Activated CD4-positive, alpha-beta memory T cell treated with anti-CD3 and anti-CD28 coated beads for 36 hours (primary cell): ENCODE measurements around the gene BMP5. TPM values are rescaled to one million over a fixed set of nuclear protein-coding genes. Genes with fewer than 3 reads are reported as not detected.

Source experiments
- CTCF ChIA-PET: fragments of 350-600 bp; sonication (Branson Sonifier 250); formaldehyde crosslinking; loops from one replicate; lab custom pipeline; 2021; ENCODE audit warnings: antibody characterized with exemption, inconsistent platforms; lab: Charles Lee
- POLR2A ChIA-PET: fragments of 350-600 bp; sonication (Branson Sonifier 250); formaldehyde crosslinking; loops from one replicate; lab custom pipeline; 2021; ENCODE audit warnings: antibody characterized with exemption; lab: Charles Lee
- DNase-seq: peaks from one replicate; pipeline ENCODE4 v3.0.0-alpha.2; 2020
- H3K27ac Mint-ChIP-seq: one replicate; pipeline ENCODE4 v1.8.0; 2021; ENCODE audit warnings: mixed read lengths
- H3K27me3 Mint-ChIP-seq: one replicate; pipeline ENCODE4 v1.8.0; 2021; ENCODE audit warnings: mixed read lengths
- H3K36me3 Mint-ChIP-seq: one replicate; pipeline ENCODE4 v1.8.0; 2021; ENCODE audit warnings: mixed read lengths
- H3K4me1 Mint-ChIP-seq: one replicate; pipeline ENCODE4 v1.8.0; 2021; ENCODE audit warnings: low read depth, mixed read lengths
- H3K4me3 Mint-ChIP-seq: one replicate; pipeline ENCODE4 v1.8.0; 2021; ENCODE audit warnings: mild to moderate bottlenecking, mixed read lengths
- H3K9me3 Mint-ChIP-seq: one replicate; pipeline ENCODE4 v1.8.0; 2021; ENCODE audit warnings: mixed read lengths
- intact Hi-C: fragments of 100-400 bp; cut with micrococcal nuclease; formaldehyde crosslinking; loops from one replicate; pipeline ENCODE4 v1.15.1; 2023
- total RNA-seq, 2 experiments: library from RNA; stranded (reverse); gene quantifications; one replicate each; pipeline ENCODE4 v1.2.3, GENCODE V29; 2021

The BMP5 gene
- total RNA-seq, 2 experiments from 2014 or later, result not detected

DNA sequence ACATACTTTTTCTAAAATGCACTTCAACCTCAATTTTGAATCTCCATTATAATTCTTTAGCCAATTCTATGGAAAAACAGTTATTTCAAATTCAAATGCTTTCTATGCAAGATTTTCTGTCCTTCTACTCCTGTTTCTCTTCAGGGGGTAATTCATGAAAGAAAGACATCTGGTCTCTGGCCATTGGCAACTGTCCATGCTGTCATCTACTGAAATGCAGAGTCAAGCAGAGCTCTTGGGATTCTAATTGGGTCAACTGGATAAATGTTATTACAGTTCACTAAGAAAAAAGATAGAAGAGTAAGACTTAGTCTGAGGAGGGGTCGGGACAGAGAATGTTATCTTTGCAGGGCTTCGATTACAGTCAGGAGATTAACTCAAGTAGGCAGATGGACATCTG lies 22.0 kb upstream of the BMP5 start:
- H3K4me1 Mint-ChIP-seq, result no peaks in the 10 kb centered on the region
- no peak overlapping the region for H3K4me3 Mint-ChIP-seq
- no peak for DNase-seq
- H3K36me3 Mint-ChIP-seq, result no peaks in the 10 kb centered on the region
- intact Hi-C loops, result no loop called here
- peaks cover 8% of the 10 kb centered on the region for H3K9me3 Mint-ChIP-seq
- ChIA-PET POLR2A (no interaction called here), CTCF (no interaction called here)
- no peak overlapping the region for H3K27ac Mint-ChIP-seq
- no peaks in the 10 kb centered on the region for H3K27me3 Mint-ChIP-seq

DNA sequence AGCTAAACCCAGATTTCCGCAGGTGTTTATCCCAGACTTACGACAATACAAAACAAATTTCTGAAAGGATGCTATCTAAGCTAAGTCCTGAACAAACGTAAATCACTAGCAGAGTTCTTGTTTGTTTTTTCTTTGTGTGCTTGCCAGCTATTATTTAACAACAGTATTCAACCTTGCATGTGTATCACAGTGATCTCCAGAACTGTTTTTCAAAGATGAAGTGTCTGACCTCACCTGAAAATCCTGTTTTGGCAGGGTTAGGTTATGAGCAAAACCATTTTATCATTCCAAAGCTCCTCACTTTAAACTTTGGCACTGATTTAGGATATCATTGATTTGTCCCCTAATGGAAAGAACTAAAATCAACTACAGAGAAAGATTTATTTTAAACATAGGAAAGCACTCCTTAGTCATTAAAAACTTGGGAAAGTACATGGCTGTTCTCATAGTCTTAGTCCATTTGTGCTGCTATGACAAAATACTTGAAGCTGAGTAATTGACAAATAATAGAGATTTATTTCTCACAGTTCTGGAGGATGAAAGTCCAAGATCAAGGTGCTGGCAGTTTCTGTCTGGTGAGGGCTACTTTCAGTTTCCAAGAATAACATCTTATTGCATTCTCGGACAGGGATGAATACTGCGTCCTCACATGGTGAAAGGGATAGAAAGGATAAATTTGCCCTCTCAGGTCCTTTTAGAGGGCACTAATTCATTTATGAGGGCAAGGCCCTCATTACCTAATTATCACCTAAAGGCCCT lies 20.8 kb upstream of the BMP5 start:
- Mint-ChIP-seq H3K27ac (no peak overlapping the region), H3K4me1 (no peaks in the 10 kb centered on the region), H3K36me3 (no peaks in the 10 kb centered on the region), H3K27me3 (no peaks in the 10 kb centered on the region), H3K4me3 (no peak overlapping the region), H3K9me3 (peaks cover 13% of the 10 kb centered on the region)
- intact Hi-C loops, result no loop called here
- ChIA-PET CTCF (no interaction called here), POLR2A (no interaction called here)
- DNase-seq, result no peak

DNA sequence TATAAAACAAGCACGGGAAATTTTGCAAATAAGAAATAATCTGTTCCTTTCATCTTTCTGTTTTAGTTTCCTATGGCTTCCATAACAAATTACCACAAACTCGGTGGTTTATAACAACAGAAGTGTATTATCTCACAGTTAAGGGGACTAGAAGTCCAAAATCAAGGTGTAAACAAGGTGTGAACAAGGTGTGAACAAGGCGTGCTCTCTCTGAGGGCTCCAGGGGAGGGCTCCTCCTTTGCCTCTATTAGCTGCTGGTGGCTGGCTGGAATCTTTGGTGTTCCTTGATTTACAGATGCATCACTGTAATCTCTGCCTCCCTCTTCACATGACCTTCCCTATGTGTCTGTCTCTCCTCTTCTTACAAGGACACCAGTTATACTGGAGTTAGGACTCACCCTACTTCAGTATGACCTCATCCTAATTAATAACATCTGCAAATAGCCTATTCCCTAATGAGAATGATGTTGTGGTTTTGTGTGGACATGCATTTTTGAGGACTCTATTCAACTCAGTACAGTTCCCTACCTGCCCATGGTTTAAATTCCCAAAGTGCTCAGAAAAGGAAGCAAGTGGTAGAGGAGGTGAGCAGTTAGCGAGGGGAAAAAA lies 17.5 kb upstream of the BMP5 start:
- H3K27ac Mint-ChIP-seq, result no peak overlapping the region
- intact Hi-C loops, result no loop called here
- H3K4me3 Mint-ChIP-seq, result no peak overlapping the region
- CTCF ChIA-PET, result no interaction called here
- no peaks in the 10 kb centered on the region for H3K27me3 Mint-ChIP-seq
- DNase-seq, result no peak
- POLR2A ChIA-PET, result no interaction called here
- no peaks in the 10 kb centered on the region for H3K4me1 Mint-ChIP-seq
- H3K9me3 Mint-ChIP-seq, result peaks cover 7% of the 10 kb centered on the region
- no peaks in the 10 kb centered on the region for H3K36me3 Mint-ChIP-seq

DNA sequence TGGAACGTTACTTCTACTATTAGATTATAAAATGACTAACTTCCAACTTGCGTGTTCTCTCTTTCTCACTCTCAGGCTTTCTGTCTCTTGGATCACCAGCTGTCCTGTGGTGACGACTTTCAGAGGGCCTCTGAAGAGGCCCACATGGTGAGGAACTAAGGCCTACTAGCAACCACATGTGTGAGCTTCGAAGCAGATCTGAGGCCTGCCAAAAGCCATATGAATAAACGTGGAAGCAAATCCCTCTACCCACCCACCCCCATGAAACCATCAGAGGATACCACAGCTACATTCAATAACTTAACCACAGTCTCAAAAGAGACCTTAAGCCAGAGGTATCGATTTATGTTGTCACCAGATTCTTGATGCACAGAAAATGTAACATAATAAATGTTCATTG lies 13.5 kb upstream of the BMP5 start:
- H3K9me3 Mint-ChIP-seq, result peaks cover 5% of the 10 kb centered on the region
- no peak overlapping the region for H3K27ac Mint-ChIP-seq
- H3K4me1 Mint-ChIP-seq, result no peaks in the 10 kb centered on the region
- no peaks in the 10 kb centered on the region for H3K27me3 Mint-ChIP-seq
- CTCF ChIA-PET, result no interaction called here
- no peaks in the 10 kb centered on the region for H3K36me3 Mint-ChIP-seq
- POLR2A ChIA-PET, result no interaction called here
- no peak for DNase-seq
- intact Hi-C loops, result loop anchor here (5.0 kb wide), 1 partner anchor 442 kb away; no protein-coding TSS in a partner anchor
- no peak overlapping the region for H3K4me3 Mint-ChIP-seq

DNA sequence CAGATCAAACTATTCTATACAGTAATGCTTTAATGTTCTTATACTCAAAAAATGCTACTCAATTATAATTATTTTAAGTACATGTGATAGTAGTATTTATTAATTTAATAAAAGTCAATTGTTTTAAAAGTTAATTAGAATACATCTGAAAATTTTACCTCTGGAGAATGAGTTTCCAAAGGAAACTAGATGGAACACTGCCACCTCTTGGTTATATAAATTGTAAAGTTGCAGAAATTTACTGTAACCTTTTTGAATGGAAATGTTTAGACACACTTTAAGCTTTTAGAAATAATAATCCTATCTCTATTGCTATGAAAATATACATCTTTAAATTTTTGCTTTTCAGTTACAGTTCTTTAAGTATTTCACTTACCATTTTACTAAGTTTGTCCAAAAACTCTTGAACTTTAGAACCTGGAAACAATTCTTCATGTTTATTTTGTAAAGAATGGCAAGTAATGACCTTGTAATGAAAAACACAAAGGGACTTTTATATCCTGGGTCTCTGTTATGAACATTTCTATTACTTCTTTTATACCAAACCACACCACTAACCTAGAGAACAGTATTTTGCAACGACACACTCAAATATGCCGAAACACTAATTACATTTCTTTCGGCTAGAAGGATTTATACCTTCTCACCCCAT lies 10.9 kb upstream of the BMP5 start:
- intact Hi-C loops, result loop anchor here (5.0 kb wide), 1 partner anchor 439 kb away; no protein-coding TSS in a partner anchor
- no peak overlapping the region for H3K4me3 Mint-ChIP-seq
- no peaks in the 10 kb centered on the region for H3K27me3 Mint-ChIP-seq
- no peaks in the 10 kb centered on the region for H3K4me1 Mint-ChIP-seq
- ChIA-PET POLR2A (no interaction called here), CTCF (no interaction called here)
- peaks cover under 1% of the 10 kb centered on the region for H3K9me3 Mint-ChIP-seq
- H3K36me3 Mint-ChIP-seq, result no peaks in the 10 kb centered on the region
- no peak overlapping the region for H3K27ac Mint-ChIP-seq
- no peak for DNase-seq

DNA sequence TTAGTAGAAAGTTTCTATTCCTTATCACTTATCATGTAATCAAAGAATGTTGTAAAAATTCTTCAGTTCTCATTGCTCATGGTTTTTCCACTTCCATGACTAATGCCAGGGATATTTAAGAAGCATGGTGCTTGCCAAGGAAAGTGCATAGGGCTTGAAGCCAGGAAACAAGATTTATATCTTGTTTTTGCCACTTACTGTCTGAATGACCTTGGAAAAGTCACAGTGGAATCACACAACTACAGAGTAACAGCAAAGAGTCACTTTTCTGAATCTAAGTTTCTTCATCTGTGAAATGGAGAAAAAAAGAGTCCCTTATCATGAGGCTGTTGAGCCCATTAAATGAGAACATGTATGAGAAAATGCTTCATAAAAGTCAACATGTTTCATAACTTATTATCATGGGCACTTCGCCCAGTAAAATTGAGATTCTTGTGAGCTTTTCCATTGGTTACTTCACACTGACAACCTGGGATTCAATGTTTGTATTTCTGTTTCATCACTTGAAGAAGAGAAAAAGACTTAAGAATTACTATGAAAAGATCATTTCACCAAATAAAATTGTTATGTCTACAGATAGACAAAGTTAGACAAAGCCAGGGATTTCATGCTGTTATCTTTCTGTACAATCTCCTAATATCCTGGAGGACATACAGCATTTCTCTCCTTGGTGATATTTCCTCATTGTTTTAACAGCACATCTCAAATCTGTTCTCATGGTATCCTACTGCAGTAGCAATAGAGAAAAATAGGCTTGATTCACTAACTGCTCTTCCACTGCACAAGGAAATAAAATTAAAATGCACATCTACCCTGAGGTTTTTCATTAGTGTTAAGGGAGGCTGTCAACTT lies 7.6 kb upstream of the BMP5 start:
- H3K9me3 Mint-ChIP-seq, result no peaks in the 10 kb centered on the region
- no peaks in the 10 kb centered on the region for H3K4me1 Mint-ChIP-seq
- no peaks in the 10 kb centered on the region for H3K36me3 Mint-ChIP-seq
- DNase-seq, result no peak
- H3K27ac Mint-ChIP-seq, result no peak overlapping the region
- H3K4me3 Mint-ChIP-seq, result no peak overlapping the region
- H3K27me3 Mint-ChIP-seq, result no peaks in the 10 kb centered on the region
- intact Hi-C loops, result no loop called here
- CTCF ChIA-PET, result no interaction called here
- POLR2A ChIA-PET, result no interaction called here

DNA sequence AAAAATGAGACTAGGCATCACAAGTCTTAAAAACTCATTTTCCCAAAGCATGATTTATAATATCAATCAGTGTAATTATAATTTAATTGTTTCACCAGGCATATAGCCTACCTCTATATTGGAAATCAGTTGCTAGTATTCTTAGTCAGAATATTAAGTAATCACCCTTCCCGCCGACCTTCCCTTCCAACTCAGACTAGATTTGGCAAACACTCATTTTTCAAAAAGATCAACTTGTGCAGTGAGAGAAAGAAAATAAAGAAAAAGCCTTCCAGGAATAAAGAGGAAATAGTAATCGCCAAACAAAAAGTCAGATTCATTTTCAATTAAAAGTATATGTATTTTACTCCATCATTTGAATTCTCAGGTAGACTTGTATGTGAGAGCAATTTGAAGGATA lies 1.9 kb upstream of the BMP5 start:
- CTCF ChIA-PET, result no interaction called here
- Mint-ChIP-seq H3K9me3 (peaks cover 3% of the 10 kb centered on the region), H3K27ac (no peak overlapping the region), H3K4me1 (no peaks in the 10 kb centered on the region), H3K36me3 (no peaks in the 10 kb centered on the region), H3K27me3 (no peaks in the 10 kb centered on the region), H3K4me3 (no peak overlapping the region)
- intact Hi-C loops, result no loop called here
- no peak for DNase-seq
- POLR2A ChIA-PET, result no interaction called here

DNA sequence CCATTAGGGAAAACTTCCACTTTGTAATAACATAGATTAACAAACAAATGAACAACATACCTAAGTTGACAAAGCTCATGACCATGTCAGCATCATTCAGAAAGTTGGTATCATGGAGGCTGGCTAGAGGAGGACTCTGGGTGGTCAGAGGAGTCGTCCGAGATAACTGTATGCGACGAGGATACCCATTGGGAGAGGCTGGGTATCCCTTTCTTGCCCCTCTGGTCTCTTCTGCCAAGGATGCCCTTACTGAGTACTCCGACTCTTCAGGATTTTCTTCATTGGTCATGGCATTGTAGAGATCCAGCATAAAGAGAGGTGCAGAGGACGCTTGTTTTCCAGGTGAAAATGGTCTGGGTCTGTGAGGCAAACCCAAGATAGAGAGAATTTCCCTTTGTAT lies 1.1 kb downstream of the BMP5 start:
- H3K4me1 Mint-ChIP-seq, result no peaks in the 10 kb centered on the region
- ChIA-PET POLR2A (no interaction called here), CTCF (no interaction called here)
- H3K27ac Mint-ChIP-seq, result no peak overlapping the region
- H3K9me3 Mint-ChIP-seq, result peaks cover 3% of the 10 kb centered on the region
- H3K4me3 Mint-ChIP-seq, result no peak overlapping the region
- DNase-seq, result no peak
- H3K36me3 Mint-ChIP-seq, result no peaks in the 10 kb centered on the region
- no peaks in the 10 kb centered on the region for H3K27me3 Mint-ChIP-seq
- intact Hi-C loops, result no loop called here

DNA sequence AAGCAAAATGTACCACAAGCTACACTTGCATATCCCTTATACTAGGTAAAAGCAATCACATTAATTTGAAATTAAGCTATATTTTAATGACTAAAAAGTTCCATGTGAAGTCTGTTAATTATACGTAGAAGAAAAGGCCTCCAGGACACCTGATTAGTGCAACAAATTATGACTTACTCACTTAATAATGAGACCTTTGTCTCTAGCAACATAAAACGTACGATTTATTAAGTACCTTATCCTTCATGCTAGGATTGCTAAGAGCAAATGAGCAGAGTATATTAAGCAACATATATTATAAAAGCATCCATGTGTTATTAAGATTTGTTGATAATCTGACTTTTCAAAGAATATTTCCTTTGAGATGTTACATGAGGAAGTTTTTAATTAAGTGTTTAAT lies 2.5 kb downstream of the BMP5 start:
- no peak overlapping the region for H3K4me3 Mint-ChIP-seq
- DNase-seq, result no peak
- H3K9me3 Mint-ChIP-seq, result peaks cover 3% of the 10 kb centered on the region
- H3K36me3 Mint-ChIP-seq, result no peaks in the 10 kb centered on the region
- POLR2A ChIA-PET, result no interaction called here
- no peaks in the 10 kb centered on the region for H3K27me3 Mint-ChIP-seq
- CTCF ChIA-PET, result no interaction called here
- intact Hi-C loops, result no loop called here
- H3K4me1 Mint-ChIP-seq, result no peaks in the 10 kb centered on the region
- no peak overlapping the region for H3K27ac Mint-ChIP-seq

DNA sequence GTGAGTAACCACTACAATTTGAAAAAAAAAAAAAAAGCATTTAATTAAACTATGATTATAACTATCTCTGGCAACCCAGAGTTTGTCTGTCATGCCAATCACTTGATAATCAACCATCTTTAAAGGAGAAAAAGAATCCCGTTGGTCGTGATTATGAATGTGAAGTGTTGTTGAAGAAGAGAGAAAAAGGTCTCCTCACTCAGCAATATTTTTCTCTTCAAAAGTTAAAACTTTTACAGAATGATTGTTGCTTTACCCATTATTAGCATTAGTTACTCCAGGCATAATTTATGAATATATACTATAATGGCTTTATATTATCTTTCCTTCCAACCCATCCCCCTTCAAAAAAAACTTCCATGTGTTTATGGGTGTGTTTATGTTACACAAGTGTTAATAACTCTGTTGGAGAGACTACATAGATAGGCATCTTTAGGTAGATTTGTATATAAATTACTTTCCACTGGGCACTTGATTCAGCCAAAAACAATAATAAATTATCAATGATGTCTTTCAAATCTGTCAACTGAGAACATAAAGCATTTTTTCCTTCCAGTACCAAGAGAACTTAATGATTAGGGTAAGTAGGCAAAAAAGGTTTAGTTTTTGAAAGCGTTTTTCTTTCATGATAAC lies 5.1 kb downstream of the BMP5 start:
- ChIA-PET CTCF (no interaction called here), POLR2A (no interaction called here)
- intact Hi-C loops, result no loop called here

DNA sequence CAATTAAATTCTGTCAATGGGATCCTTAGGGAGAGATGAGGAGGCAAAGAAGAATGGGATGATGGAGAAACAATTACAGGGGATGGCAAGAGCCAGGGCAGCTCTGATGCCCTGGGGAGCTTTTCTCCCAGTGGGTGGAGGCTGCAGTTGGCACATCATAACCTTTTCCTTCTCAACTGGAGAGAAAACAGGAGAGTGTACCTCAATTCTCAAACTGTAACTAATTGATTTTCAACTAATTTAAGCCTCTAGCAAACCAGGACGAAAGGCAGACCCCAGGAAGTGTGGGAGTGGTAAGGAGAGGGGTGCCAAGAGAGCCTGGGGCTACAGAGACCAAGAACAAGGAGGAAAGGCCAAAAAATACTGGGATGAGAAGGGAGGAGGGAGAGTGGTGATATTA lies 5.7 kb downstream of the BMP5 start:
- H3K4me3 Mint-ChIP-seq, result no peak overlapping the region
- H3K4me1 Mint-ChIP-seq, result no peaks in the 10 kb centered on the region
- intact Hi-C loops, result no loop called here
- no peak for DNase-seq
- no peaks in the 10 kb centered on the region for H3K36me3 Mint-ChIP-seq
- peaks cover 3% of the 10 kb centered on the region for H3K9me3 Mint-ChIP-seq
- CTCF ChIA-PET, result no interaction called here
- POLR2A ChIA-PET, result no interaction called here
- H3K27me3 Mint-ChIP-seq, result no peaks in the 10 kb centered on the region
- no peak overlapping the region for H3K27ac Mint-ChIP-seq

More for the DNA sequence above, 5.1 kb downstream of the BMP5 start:
- H3K9me3 Mint-ChIP-seq, result peaks cover 3% of the 10 kb centered on the region
- H3K27ac Mint-ChIP-seq, result no peak overlapping the region
- DNase-seq, result no peak
- no peaks in the 10 kb centered on the region for H3K4me1 Mint-ChIP-seq
- H3K4me3 Mint-ChIP-seq, result no peak overlapping the region
- H3K36me3 Mint-ChIP-seq, result no peaks in the 10 kb centered on the region
- H3K27me3 Mint-ChIP-seq, result no peaks in the 10 kb centered on the region
